Heart left ventricle (tissue), 16 donors: Measurements from ENCODE around the gene ITGA7. TPM values are rescaled to one million over a fixed set of nuclear protein-coding genes. Genes with fewer than 3 reads are reported as not detected.

ENCODE experiments used
- ATAC-seq, 4 donors: fragments of 200-7000 bp; cut with Tn5 transposase; one replicate each; pipeline ENCODE4 v1.9.1; 2020 to 2022; ENCODE audit warnings: moderate library complexity in 4 of 4, mild to moderate bottlenecking in 3 of 4, moderate number of reproducible peaks in 1 of 4
- DNase-seq, 5 donors: peaks; one replicate each; pipeline ENCODE4 v3.0.0-alpha.2; 2020
- H3K27ac ChIP-seq, 12 donors: fragments of 200-600 bp; sonication (generic) in 4 of 12; one replicate each; pipeline versions ENCODE4 v1.5.0 to v1.8.0; 2016 to 2022; ENCODE audit warnings: mild to moderate bottlenecking in 2 of 12
- H3K27me3 ChIP-seq, 9 donors: fragments of 200-600 bp; sonication (generic) in 2 of 9; one replicate each; pipeline versions ENCODE4 v1.5.1 to v1.8.0; 2016 to 2022; ENCODE audit warnings: mild to moderate bottlenecking in 3 of 9
- H3K36me3 ChIP-seq, 9 donors: fragments of 200-600 bp; sonication (generic) in 2 of 9; one replicate each; pipeline versions ENCODE4 v1.5.0 to v1.8.0; 2018 to 2022; ENCODE audit warnings: mild to moderate bottlenecking in 2 of 9
- H3K4me1 ChIP-seq, 12 donors: fragments of 200-600 bp; sonication (generic) in 4 of 12; one replicate each; pipeline versions ENCODE4 v1.5.0 to v1.8.0; 2016 to 2022; ENCODE audit warnings: mild to moderate bottlenecking in 3 of 12
- H3K4me3 ChIP-seq, 12 donors: fragments of 200-600 bp; sonication (generic) in 4 of 12; one replicate each; pipeline versions ENCODE4 v1.5.0 to v1.8.0; 2017 to 2022; ENCODE audit warnings: mild to moderate bottlenecking in 9 of 12, moderate library complexity in 4 of 12
- H3K9me3 ChIP-seq, 12 donors: fragments of 200-600 bp; sonication (generic) in 4 of 12; one replicate each; pipeline versions ENCODE4 v1.5.0 to v1.8.0; 2016 to 2022; ENCODE audit warnings: mild to moderate bottlenecking in 1 of 12
- CTCF ChIP-seq, 12 donors: fragments of 200-600 bp; sonication (generic) in 4 of 12; IDR thresholded peaks; one replicate each; pipeline versions ENCODE4 v1.5.0 to v1.8.0; 2018 to 2022; ENCODE audit warnings: antibody characterized with exemption in 12 of 12, mild to moderate bottlenecking in 5 of 12
- POLR2A ChIP-seq, 2 donors: fragments of 450-650 bp; IDR thresholded peaks; one replicate each; pipeline ENCODE4 v1.6.1; 2017; ENCODE audit warnings: antibody characterized with exemption in 2 of 2, mild to moderate bottlenecking in 2 of 2, moderate library complexity in 2 of 2
- WGBS, 4 donors: extraction: QIAGEN DNeasy Blood & Tissue Kit in 2 of 4; methylation state at CpG; one replicate each; pipeline versions ENCODE4 v1.1.5 to v1.1.7; 2013 to 2018; 5-methylcytosine and 5-hydroxymethylcytosine counted together
- intact Hi-C, 10 donors: fragments of 100-400 bp; cut with DNase I; formaldehyde crosslinking; loops; one replicate each; pipeline versions ENCODE4 v1.11.1 to v1.14.2; 2022
- polyA plus RNA-seq, 2 donors: library from polyadenylated mRNA; stranded (reverse); fragments of 200-250 nt; gene quantifications; one replicate each; pipeline ENCODE4 v1.2.3, GENCODE V29; 2013
- total RNA-seq, 9 donors: library from RNA; depleted of rRNA in 2 of 9; stranded (reverse); fragments of >200 nt in 2 of 9; fragmentation: NEBNext Ultra II Directional in 3 of 9; extraction: Animal tissue kit (Norgen Biotek cat#: 25700) in 3 of 9; gene quantifications; one replicate each; pipeline versions ENCODE4 v1.1.0 to v1.2.4, GENCODE V29; 2016 to 2023
- donor health status: ischemic (EF 13 %, LVEDD 7.1; RV severe dilation, severe dysfunction).
- donor health status: healthy with polysubstance abuse.
- donor health status: DM: no; HTN: yes; CAD: no.
- donor health status: DM: no; HTN: no; CAD: no.
- donor health status: ischemic (EF 25% LVEDD 6.9; RV normal size, moderate dysfunction).
- donor health status: ischemic (EF 25% LVEDD 5.7; RV mildly dilated, moderate dysfunction).
- donor health status: healthy.
- donor health status: DM: yes; HTN: yes; CAD: no.
- donor health status: ischemic (EF 35%, LVEDD 5.7; RV mildly dilated, moderate dysfunction).
- donor health status: nonischemic (EF 11% LVEDD 7.7; RV severe dilation, severe dysfunction).
- donor health status: DM: yes; HTN: yes; CAD: no.
- donor health status: PGD.
- donor health status: ischemic (EF 29% LVEDD 5.4; RV normal size, mild dysfunction).
- donor health status: nonischemic (EF 23%, LVEDD 6.1; RV moderate dilation, normal function).

Gene ITGA7
- total and polyA plus RNA-seq, 11 donors, result 173 to 1,007 (median 573) TPM

DNA sequence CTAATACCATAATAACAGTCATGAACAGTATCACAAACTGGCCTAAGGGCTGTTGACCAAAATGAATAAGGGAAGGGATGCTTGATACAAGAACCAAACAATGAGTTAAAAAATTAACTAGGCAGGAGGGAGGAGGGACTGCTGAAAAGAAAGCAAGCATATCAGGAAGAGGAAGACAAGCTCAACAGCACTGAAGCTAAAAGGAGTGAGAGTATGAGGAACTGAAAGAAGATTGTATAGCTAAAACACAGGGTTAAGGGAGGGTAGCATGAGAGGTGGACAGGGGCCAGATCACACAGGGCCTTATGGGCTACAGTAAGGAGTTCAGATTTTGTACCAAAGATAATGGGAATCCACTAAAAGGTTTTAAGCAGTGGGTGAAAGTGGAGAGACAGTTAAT, 34.1 kb downstream of the ITGA7 start:
- DNase-seq (no peak), ATAC-seq (peak in 3 of 4 donors; percentile 30 to 62 (median 52))
- no peak for TF ChIP-seq POLR2A (IDR thresholded peaks at IDR 0.05)
- TF ChIP-seq CTCF (IDR thresholded peaks at IDR 0.05), result no peak
- Histone ChIP-seq H3K27ac (peak overlapping the region in 1 of 12 donors; percentile 82), H3K4me3 (no peak overlapping the region), H3K36me3 (no peaks in the 10 kb centered on the region), H3K4me1 (peaks cover 0 to 39% (median 0%) of the 10 kb centered on the region in 12 donors), H3K27me3 (no peaks in the 10 kb centered on the region), H3K9me3 (no peaks in the 10 kb centered on the region)
- intact Hi-C loops, result no loop called here

DNA sequence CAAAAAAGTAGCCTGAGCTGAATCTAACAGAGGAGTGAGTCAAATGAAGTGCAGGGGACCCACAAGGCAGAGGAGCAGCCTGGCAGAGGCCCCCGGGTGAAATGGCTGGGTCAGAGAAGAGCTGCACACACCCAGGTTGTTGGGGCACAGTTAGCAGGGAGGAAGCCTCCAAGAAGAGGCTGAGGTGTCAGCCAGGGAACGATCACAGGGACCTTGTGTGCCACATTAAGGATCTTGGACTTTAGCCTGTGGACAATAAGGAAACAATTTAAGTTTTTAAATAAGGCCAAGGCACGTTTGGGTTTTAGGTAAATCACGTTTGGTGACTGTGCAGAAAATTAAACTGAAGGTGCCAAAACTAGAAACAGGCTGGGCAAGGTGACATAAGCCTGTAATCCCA, 36.0 kb downstream of the ITGA7 start:
- no peaks in the 10 kb centered on the region for H3K27me3 ChIP-seq
- 67 to 74% (median 68%) methylated on average over 4 of the region's 4 CpGs for WGBS, 4 donors
- H3K9me3 ChIP-seq, result no peaks in the 10 kb centered on the region
- ATAC-seq, result no peak
- no peak overlapping the region for H3K27ac ChIP-seq
- TF ChIP-seq CTCF (IDR thresholded peaks at IDR 0.05) (no peak), POLR2A (IDR thresholded peaks at IDR 0.05) (no peak)
- no peaks in the 10 kb centered on the region for H3K36me3 ChIP-seq
- H3K4me3 ChIP-seq, result no peak overlapping the region
- no peak for DNase-seq
- intact Hi-C loops, result no loop called here
- H3K4me1 ChIP-seq, result peaks cover 0 to 31% (median 0%) of the 10 kb centered on the region in 12 donors

- H3K9me3 ChIP-seq, result no peaks in the 10 kb centered on the region
- H3K27me3 ChIP-seq, result no peaks in the 10 kb centered on the region
- no peak overlapping the region for H3K4me3 ChIP-seq
- H3K4me1 ChIP-seq, result peaks cover 0 to 22% (median 0%) of the 10 kb centered on the region in 12 donors
- no peak overlapping the region for H3K27ac ChIP-seq
- no peaks in the 10 kb centered on the region for H3K36me3 ChIP-seq
- no peak for DNase-seq
- intact Hi-C loops, result no loop called here
- TF ChIP-seq POLR2A (IDR thresholded peaks at IDR 0.05) (no peak), CTCF (IDR thresholded peaks at IDR 0.05) (no peak)
- peak in 1 of 4 donors; percentile 17 for ATAC-seq
These were observed 37.4 kb downstream of the ITGA7 start for GRCh38 chr12:55670276-55670675.

GRCh38 chr12:55666508-55666907, 41.2 kb downstream of the ITGA7 start:
- Histone ChIP-seq H3K36me3 (no peaks in the 10 kb centered on the region), H3K4me1 (peaks cover 0 to 6% (median 0%) of the 10 kb centered on the region in 12 donors), H3K9me3 (no peaks in the 10 kb centered on the region), H3K27ac (no peak overlapping the region), H3K27me3 (no peaks in the 10 kb centered on the region), H3K4me3 (no peak overlapping the region)
- no peak for TF ChIP-seq CTCF (IDR thresholded peaks at IDR 0.05)
- TF ChIP-seq POLR2A (IDR thresholded peaks at IDR 0.05), result no peak
- 76 to 87% (median 80%) methylated on average over 7 of the region's 7 CpGs for WGBS, 4 donors
- intact Hi-C loops, result no loop called here
- ATAC-seq, result no peak
- DNase-seq, result no peak
